CD4-positive, alpha-beta T cell (primary cell): Measurements from ENCODE around the gene HDAC9. TPM values are rescaled to one million over a fixed set of nuclear protein-coding genes. Genes with fewer than 3 reads are reported as not detected.

Source experiments
- ATAC-seq: fragments of 200-7000 bp; cut with Tn5 transposase; one replicate; pipeline ENCODE4 v1.10.0; 2022; ENCODE audit warnings: mild to moderate bottlenecking; ENCODE audit not compliant: poor library complexity
- CTCF ChIA-PET: fragments of 350-600 bp; sonication (Branson Sonifier 250); formaldehyde crosslinking; loops from one replicate; lab custom pipeline; 2021; ENCODE audit warnings: antibody characterized with exemption, inconsistent platforms; lab: Charles Lee
- POLR2A ChIA-PET: fragments of 350-600 bp; sonication (Branson Sonifier 250); formaldehyde crosslinking; loops from one replicate; lab custom pipeline; 2021; ENCODE audit warnings: antibody characterized with exemption, inconsistent platforms; lab: Charles Lee
- DNase-seq, 14 experiments: peaks; one replicate each; pipeline ENCODE4 v3.0.0-alpha.2; 2013 to 2020; ENCODE audit warnings: mixed read lengths in 2 of 14
- H3K27ac ChIP-seq, 2 donors: one replicate each; pipeline versions ENCODE4 v1.5.1 to v1.7.0; 2013; ENCODE audit warnings: low read length in 2 of 2, low read depth in 1 of 2, mild to moderate bottlenecking in 1 of 2
- H3K27me3 ChIP-seq, 2 experiments: 1 replicate in 1 of 2; 2 replicates in 1 of 2; pipeline versions ENCODE4 v1.6.1 to v1.7.0; 2013; ENCODE audit warnings: low read length in 2 of 2, control low read depth in 1 of 2, mild to moderate bottlenecking in 1 of 2, moderate library complexity in 1 of 2; ENCODE audit not compliant: insufficient read depth in 2 of 2, control insufficient read depth in 1 of 2
- H3K36me3 ChIP-seq: one replicate; pipeline ENCODE4 v1.6.1; 2013; ENCODE audit warnings: low read length, control low read depth; ENCODE audit not compliant: insufficient read depth
- H3K4me1 ChIP-seq: one replicate; pipeline ENCODE4 v1.6.1; 2013; ENCODE audit warnings: low read length, control low read depth; ENCODE audit not compliant: insufficient read depth
- H3K4me3 ChIP-seq: one replicate; pipeline ENCODE4 v1.5.1; 2013; ENCODE audit warnings: mild to moderate bottlenecking, low read length, moderate library complexity
- H3K9me3 ChIP-seq, 2 experiments: 1 replicate in 1 of 2; 2 replicates in 1 of 2; pipeline versions ENCODE4 v1.6.1 to v1.7.0; 2013; ENCODE audit warnings: low read length in 2 of 2, mild to moderate bottlenecking in 2 of 2, control low read depth in 1 of 2, moderate library complexity in 1 of 2; ENCODE audit not compliant: control insufficient read depth in 1 of 2, insufficient read depth in 1 of 2
- H3K27ac Mint-ChIP-seq: one replicate; pipeline ENCODE4 v1.8.0; 2020; ENCODE audit warnings: mixed read lengths
- H3K27me3 Mint-ChIP-seq: one replicate; pipeline ENCODE4 v1.8.0; 2021; ENCODE audit warnings: mixed read lengths
- H3K36me3 Mint-ChIP-seq: one replicate; pipeline ENCODE4 v1.8.0; 2021; ENCODE audit warnings: low read depth, mixed read lengths
- H3K4me1 Mint-ChIP-seq: one replicate; pipeline ENCODE4 v1.8.0; 2021; ENCODE audit warnings: low read depth, mixed read lengths
- H3K4me3 Mint-ChIP-seq: one replicate; pipeline ENCODE4 v1.8.0; 2020; ENCODE audit warnings: mild to moderate bottlenecking, mixed read lengths
- H3K9me3 Mint-ChIP-seq: one replicate; pipeline ENCODE4 v1.8.0; 2020; ENCODE audit warnings: mixed read lengths
- intact Hi-C, 2 experiments: fragments of 100-400 bp; cut with DNase I in 1 of 2; cut with micrococcal nuclease in 1 of 2; formaldehyde crosslinking; loops; one replicate each; pipeline versions ENCODE4 v1.15.1 to v1.9.0; 2023 to 2025; cut with DNase I, micrococcal nuclease
- total RNA-seq, 174 experiments: library from RNA in 2 of 174; stranded (reverse) in 2 of 174; gene quantifications; one replicate each; pipeline ENCODE4 v1.2.3 and lab custom pipeline; 2021 to 2026
- TF ChIP-seq, protein P1 (sequence below): fragments of 200-600 bp; IDR thresholded peaks from one replicate; pipeline ENCODE4 v1.8.0; 2022; ENCODE audit warnings: antibody characterized with exemption, mild to moderate bottlenecking

The HDAC9 gene
- total RNA-seq, 2 experiments from 2014 or later, result 0.73 to 1.2 TPM

DNA sequence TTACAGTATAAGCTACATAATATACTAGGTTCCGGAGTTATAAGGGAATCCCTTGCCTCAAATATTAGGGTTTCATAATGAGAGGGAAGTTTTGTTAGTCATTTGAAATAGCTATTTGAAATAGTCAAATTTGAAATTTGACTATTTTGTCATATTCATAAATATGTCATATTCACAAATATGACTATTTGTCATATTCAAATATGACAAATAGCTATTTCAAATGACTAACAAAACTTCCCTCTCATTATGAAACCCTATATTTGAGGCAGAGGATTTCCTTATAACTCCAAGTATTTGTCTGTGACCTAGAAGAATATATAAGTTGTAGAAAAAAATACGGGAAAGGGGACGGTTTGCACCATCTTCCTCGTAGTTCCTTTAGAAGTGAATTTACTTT is 76.6 kb downstream of the HDAC9 start:
- CTCF ChIA-PET, result no interaction called here
- POLR2A ChIA-PET, result no interaction called here
- intact Hi-C loops, result no loop called here

DNA sequence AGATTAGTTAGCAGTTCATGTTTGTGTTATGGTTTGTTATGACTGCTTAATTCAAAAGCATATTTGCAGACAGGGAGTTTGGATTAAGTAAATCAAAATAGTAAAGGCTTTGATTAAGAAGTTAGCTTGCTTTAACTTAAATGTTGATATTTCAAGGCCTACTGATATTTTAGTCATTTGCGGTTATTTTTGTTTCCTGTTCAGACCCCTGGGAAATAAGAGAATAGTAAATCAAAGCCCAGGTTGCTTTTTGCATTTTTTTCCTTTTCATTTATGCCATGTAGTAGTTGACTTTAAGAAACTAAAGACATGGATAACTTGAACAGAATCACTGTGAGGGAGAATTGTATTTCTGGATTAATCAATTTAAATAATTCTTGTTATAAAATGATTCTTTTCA is 77.3 kb downstream of the HDAC9 start:
- no peaks in the 10 kb centered on the region for H3K36me3 Mint-ChIP-seq
- CTCF ChIA-PET, result no interaction called here
- no peaks in the 10 kb centered on the region for H3K4me1 Mint-ChIP-seq
- POLR2A ChIA-PET, result no interaction called here
- TF ChIP-seq, protein P1, sequence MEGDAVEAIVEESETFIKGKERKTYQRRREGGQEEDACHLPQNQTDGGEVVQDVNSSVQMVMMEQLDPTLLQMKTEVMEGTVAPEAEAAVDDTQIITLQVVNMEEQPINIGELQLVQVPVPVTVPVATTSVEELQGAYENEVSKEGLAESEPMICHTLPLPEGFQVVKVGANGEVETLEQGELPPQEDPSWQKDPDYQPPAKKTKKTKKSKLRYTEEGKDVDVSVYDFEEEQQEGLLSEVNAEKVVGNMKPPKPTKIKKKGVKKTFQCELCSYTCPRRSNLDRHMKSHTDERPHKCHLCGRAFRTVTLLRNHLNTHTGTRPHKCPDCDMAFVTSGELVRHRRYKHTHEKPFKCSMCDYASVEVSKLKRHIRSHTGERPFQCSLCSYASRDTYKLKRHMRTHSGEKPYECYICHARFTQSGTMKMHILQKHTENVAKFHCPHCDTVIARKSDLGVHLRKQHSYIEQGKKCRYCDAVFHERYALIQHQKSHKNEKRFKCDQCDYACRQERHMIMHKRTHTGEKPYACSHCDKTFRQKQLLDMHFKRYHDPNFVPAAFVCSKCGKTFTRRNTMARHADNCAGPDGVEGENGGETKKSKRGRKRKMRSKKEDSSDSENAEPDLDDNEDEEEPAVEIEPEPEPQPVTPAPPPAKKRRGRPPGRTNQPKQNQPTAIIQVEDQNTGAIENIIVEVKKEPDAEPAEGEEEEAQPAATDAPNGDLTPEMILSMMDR, result no peak
- intact Hi-C loops, result no loop called here
- H3K27ac Mint-ChIP-seq, result no peak overlapping the region
- no peaks in the 10 kb centered on the region for H3K27me3 Mint-ChIP-seq
- Histone ChIP-seq H3K36me3 (no peaks in the 10 kb centered on the region), H3K9me3 (peaks cover 0 to 16% of the 10 kb centered on the region in 2 experiments), H3K4me1 (no peaks in the 10 kb centered on the region), H3K27me3 (no peaks in the 10 kb centered on the region), H3K27ac (no peak overlapping the region), H3K4me3 (no peak overlapping the region)
- no peaks in the 10 kb centered on the region for H3K9me3 Mint-ChIP-seq
- no peak for DNase-seq
- H3K4me3 Mint-ChIP-seq, result no peak overlapping the region
- no peak for ATAC-seq

More for the DNA sequence above, 76.6 kb downstream of the HDAC9 start:
- Histone ChIP-seq H3K27me3 (no peaks in the 10 kb centered on the region), H3K27ac (no peak overlapping the region), H3K9me3 (peaks cover 0 to 16% of the 10 kb centered on the region in 2 experiments), H3K4me1 (no peaks in the 10 kb centered on the region), H3K36me3 (no peaks in the 10 kb centered on the region), H3K4me3 (no peak overlapping the region)
- H3K36me3 Mint-ChIP-seq, result no peaks in the 10 kb centered on the region
- no peak for ATAC-seq
- H3K4me1 Mint-ChIP-seq, result no peaks in the 10 kb centered on the region
- no peak overlapping the region for H3K4me3 Mint-ChIP-seq
- H3K27ac Mint-ChIP-seq, result no peak overlapping the region
- TF ChIP-seq, protein P1, result no peak
- no peaks in the 10 kb centered on the region for H3K27me3 Mint-ChIP-seq
- no peaks in the 10 kb centered on the region for H3K9me3 Mint-ChIP-seq
- DNase-seq, result no peak

DNA sequence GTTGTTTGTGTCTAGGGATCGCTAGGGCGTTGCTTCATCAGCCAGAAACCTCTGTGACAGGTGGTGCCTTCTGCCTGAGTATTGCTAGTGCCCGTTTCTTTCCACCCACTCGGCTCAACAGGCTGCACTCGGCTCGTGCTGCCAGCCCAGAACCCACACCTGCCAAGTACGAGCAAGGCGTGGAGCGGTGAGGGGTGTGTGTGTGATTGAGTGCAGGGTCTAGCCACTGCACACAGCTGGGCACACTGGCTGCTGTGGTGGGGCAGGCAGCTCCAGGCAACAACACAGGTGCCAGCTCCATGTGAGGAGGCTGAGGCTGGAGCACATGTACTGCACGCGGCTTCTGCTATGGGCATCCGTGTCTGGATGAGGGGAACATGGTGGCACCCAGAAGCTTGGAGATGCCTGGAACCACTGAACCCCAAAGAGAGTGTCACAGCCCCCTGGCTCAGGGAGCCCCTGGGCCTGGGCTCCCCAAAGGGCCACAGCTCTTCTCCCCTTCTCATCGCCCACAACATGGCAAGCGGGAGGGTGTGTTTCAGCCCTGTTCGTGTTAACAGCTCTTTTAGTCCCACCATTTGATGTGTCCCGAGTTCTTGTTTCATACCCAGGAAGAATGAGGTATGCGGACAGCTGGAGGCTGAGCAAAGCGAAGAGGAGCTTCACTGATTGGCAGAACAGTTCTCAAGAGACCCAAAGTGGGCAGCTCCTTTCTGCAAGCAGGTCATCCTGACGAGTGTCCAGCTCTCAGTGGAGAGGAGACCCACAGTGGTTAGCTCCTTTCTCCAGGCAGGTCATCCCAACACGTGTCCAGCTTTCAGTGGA is 78.1 kb downstream of the HDAC9 start:
- POLR2A ChIA-PET, result no interaction called here
- no peaks in the 10 kb centered on the region for H3K4me1 Mint-ChIP-seq

More for the DNA sequence above, 78.1 kb downstream of the HDAC9 start:
- Histone ChIP-seq H3K27ac (no peak overlapping the region), H3K4me3 (no peak overlapping the region), H3K9me3 (peaks cover 0 to 16% of the 10 kb centered on the region in 2 experiments), H3K27me3 (no peaks in the 10 kb centered on the region), H3K4me1 (no peaks in the 10 kb centered on the region), H3K36me3 (no peaks in the 10 kb centered on the region)
- ATAC-seq, result no peak
- Mint-ChIP-seq H3K36me3 (no peaks in the 10 kb centered on the region), H3K9me3 (no peaks in the 10 kb centered on the region), H3K27ac (no peak overlapping the region), H3K4me3 (no peak overlapping the region), H3K27me3 (no peaks in the 10 kb centered on the region)
- intact Hi-C loops, result no loop called here
- DNase-seq, result no peak
- TF ChIP-seq, protein P1, result no peak
- CTCF ChIA-PET, result no interaction called here
